Right atrium auricular region (tissue), 2 donors: Measurements from ENCODE around the gene FAM210A. TPM values are rescaled to one million over a fixed set of nuclear protein-coding genes. Genes with fewer than 3 reads are reported as not detected.
A peak's percentile ranks its signal among the peaks of the same experiment; 100 is the strongest.

Experiments
- DNase-seq: peaks from one replicate; pipeline ENCODE4 v3.0.0-alpha.2; 2019; ENCODE audit warnings: low spot score
- H3K27ac ChIP-seq, 2 donors: fragments of 200-600 bp; sonication (generic); 1 replicate in 1 of 2; 2 replicates in 1 of 2; pipeline ENCODE4 v1.5.1; 2016 to 2019
- H3K27me3 ChIP-seq, 2 donors: fragments of 200-600 bp; sonication (generic); one replicate each; pipeline versions ENCODE4 v1.5.1 to v1.6.0; 2017 to 2019
- H3K36me3 ChIP-seq: fragments of 200-600 bp; sonication (generic); one replicate; pipeline ENCODE4 v1.5.1; 2016
- H3K4me1 ChIP-seq, 2 donors: fragments of 200-600 bp; sonication (generic); one replicate each; pipeline versions ENCODE4 v1.5.1 to v1.6.0; 2017 to 2019
- H3K4me3 ChIP-seq, 2 donors: fragments of 200-600 bp; sonication (generic); 1 replicate in 1 of 2; 2 replicates in 1 of 2; pipeline ENCODE4 v1.5.1; 2017 to 2019; ENCODE audit warnings: mild to moderate bottlenecking in 1 of 2, moderate library complexity in 1 of 2
- H3K9me3 ChIP-seq, 2 donors: fragments of 200-600 bp; sonication (generic); one replicate each; pipeline ENCODE4 v1.5.1; 2019
- total RNA-seq, 2 donors: library from RNA; depleted of rRNA; stranded (reverse); fragments of >200 nt; gene quantifications; one replicate each; pipeline ENCODE4 v1.1.0, GENCODE V29; 2016
- TF ChIP-seq, protein P1 (sequence below), 2 donors: fragments of 200-600 bp; sonication (generic); IDR thresholded peaks; one replicate each; pipeline ENCODE4 v1.5.1; 2019; ENCODE audit warnings: antibody characterized with exemption in 2 of 2

Gene FAM210A
- total RNA-seq, 2 donors from 2014 or later, result 31.8 to 40.8 TPM

DNA sequence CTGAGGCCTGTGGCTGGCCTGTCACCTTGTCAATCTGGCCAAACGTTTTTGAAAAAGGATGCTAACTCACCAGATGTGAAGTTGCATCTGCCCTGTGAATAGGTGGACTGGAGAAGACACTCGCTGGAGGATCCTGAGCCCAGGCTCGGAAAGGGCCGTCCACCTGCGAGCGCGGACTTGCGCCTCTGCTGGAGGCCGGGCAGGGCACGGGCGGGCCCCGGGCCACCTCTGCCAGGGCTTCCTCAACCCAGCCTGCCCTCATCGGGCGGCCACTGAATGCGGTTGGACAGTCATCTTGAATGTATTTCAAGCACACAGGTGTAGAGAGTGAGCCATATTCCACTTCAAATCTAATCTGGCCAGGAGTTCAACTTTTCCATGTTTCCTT, 83.9 kb downstream of the FAM210A start:
- Histone ChIP-seq H3K36me3 (peaks cover 11% of the 10 kb centered on the region), H3K27ac (peak overlapping the region; percentile 37 to 76), H3K27me3 (no peaks in the 10 kb centered on the region), H3K9me3 (no peaks in the 10 kb centered on the region), H3K4me3 (peak overlapping the region in 1 of 2 donors; percentile 49), H3K4me1 (peaks cover 0 to 42% of the 10 kb centered on the region in 2 donors)
- no peak for DNase-seq
- TF ChIP-seq, protein P1, sequence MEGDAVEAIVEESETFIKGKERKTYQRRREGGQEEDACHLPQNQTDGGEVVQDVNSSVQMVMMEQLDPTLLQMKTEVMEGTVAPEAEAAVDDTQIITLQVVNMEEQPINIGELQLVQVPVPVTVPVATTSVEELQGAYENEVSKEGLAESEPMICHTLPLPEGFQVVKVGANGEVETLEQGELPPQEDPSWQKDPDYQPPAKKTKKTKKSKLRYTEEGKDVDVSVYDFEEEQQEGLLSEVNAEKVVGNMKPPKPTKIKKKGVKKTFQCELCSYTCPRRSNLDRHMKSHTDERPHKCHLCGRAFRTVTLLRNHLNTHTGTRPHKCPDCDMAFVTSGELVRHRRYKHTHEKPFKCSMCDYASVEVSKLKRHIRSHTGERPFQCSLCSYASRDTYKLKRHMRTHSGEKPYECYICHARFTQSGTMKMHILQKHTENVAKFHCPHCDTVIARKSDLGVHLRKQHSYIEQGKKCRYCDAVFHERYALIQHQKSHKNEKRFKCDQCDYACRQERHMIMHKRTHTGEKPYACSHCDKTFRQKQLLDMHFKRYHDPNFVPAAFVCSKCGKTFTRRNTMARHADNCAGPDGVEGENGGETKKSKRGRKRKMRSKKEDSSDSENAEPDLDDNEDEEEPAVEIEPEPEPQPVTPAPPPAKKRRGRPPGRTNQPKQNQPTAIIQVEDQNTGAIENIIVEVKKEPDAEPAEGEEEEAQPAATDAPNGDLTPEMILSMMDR (IDR thresholded peaks at IDR 0.05), result no peak

DNA sequence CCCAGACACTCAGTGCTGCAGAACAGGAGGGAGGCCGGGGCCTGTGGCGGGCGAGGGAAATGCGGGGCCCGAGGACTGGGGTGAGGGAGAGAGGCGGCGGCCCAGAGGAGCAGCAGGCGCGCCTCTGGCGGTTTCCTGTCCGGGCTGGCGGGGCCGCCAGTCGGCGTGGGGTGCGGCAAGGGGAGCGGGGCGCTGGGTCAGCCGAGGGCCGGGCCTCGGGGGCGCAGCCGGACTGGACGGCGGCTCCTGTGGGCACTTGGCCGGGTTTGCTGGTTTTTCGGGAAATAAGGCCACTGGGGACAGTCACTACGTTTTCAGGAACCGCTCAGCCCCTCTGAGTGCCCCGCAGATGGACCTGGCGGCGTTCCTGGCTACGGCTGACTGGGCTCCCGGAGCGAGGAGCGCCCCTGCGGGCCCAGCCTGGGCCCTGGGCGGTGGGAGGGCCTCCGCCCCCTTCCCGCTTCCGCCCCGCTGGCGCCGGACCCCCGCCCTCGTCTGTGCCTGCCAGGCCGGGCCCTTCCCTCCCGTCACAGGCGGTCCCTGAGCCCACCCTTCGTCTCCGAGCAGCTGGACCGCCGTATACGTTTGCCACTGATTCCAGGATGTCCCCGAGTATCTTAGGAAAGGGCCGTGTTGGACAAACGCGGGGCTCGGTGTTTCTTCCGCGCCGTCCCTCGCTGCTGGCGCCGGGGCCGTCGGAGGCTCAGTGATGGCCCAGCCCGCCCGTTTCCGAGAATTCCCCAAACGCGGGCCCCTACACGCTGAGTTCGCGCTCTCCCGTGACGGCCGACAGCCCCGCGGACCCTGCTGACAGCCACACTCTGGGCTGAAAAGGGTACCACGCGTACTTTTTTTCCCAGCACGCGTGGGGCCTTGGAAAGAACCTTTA, 84.6 kb downstream of the FAM210A start:
- peaks cover 0 to 42% of the 10 kb centered on the region in 2 donors for H3K4me1 ChIP-seq
- H3K9me3 ChIP-seq, result no peaks in the 10 kb centered on the region
- no peak for DNase-seq
- peak overlapping the region; percentile 37 to 76 for H3K27ac ChIP-seq
- peaks cover 11% of the 10 kb centered on the region for H3K36me3 ChIP-seq
- H3K4me3 ChIP-seq, result peak overlapping the region; percentile 10 to 49
- TF ChIP-seq, protein P1 (IDR thresholded peaks at IDR 0.05), result no peak
- H3K27me3 ChIP-seq, result no peaks in the 10 kb centered on the region

DNA sequence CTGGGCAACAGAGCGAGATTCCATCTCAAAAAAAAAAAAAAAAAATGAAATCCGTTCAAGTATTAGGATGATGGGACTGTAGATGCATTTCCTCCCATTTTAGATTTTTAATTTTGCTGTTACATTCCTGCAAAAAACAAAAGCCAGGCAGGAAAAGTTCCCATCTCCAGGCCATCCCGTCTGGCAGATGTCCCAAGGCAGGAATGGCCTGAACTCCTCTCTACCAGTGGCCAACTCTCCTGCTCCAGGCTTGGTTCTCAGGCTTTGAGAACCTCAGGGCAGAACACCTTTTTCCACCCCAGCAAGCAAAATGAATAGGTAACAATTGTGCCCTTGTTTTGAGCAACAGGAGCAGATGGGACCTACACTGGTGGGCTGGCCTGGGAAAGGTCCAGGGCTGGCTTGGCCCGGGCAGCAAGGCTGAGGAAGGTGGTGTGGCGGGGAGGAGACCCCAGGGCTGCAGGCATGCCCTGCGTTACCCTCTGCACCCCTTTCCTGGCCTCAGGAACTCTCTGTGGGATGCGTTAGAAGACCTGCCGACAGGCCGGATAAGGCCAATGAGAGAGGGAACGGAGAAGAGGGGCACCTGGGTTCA, 86.0 kb downstream of the FAM210A start:
- no peak overlapping the region for H3K4me3 ChIP-seq
- no peaks in the 10 kb centered on the region for H3K27me3 ChIP-seq
- peak overlapping the region; percentile 37 to 76 for H3K27ac ChIP-seq
- DNase-seq, result no peak
- H3K36me3 ChIP-seq, result peaks cover 6% of the 10 kb centered on the region
- H3K4me1 ChIP-seq, result peaks cover 0 to 45% of the 10 kb centered on the region in 2 donors
- H3K9me3 ChIP-seq, result no peaks in the 10 kb centered on the region
- TF ChIP-seq, protein P1 (IDR thresholded peaks at IDR 0.05), result no peak

DNA sequence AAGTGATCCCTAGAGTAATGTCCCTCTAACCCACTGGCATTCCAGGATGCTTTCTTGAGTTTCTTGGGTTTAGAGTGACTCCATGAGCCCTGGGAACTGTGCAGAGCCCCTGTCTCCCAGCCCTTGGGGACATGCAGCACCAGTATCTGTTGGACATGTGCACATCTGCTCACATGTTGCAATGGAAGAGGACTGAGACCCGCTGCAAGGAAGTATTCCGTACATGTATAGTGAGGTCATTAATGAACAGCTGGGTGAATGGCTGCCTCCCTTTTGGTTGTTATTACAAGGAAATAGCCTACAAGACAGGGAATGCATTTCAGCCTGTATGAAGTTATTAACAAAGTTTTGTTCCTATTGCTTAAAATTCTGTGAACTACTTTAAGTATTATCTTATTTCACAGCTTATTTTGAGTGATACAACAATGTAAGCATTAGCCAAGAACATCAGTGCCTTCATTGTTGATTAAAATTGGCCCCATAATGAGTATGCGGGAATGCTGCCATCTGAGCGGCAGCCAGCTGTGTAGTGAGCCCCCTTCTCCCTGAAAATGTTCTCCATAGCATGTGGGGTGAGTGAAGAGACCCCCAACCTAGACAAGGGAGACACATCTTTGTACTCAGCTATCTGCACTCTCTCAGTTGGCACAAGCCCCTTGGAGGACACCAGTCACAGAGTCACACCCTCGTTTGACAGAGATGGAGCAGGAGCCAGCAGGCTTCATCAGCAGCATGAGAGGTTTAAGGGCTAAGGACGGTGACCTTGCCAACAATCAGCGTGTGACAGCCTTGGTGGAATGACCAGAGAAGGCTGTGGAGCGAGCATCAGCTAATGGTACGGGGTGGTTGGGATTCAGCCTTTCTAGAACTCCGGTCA, 87.4 kb downstream of the FAM210A start:
- no peaks in the 10 kb centered on the region for H3K27me3 ChIP-seq
- DNase-seq, result no peak
- H3K36me3 ChIP-seq, result no peaks in the 10 kb centered on the region
- H3K4me1 ChIP-seq, result peaks cover 0 to 52% of the 10 kb centered on the region in 2 donors
- TF ChIP-seq, protein P1 (IDR thresholded peaks at IDR 0.05), result no peak
- no peaks in the 10 kb centered on the region for H3K9me3 ChIP-seq
- no peak overlapping the region for H3K4me3 ChIP-seq
- peak overlapping the region; percentile 19 to 55 for H3K27ac ChIP-seq

DNA sequence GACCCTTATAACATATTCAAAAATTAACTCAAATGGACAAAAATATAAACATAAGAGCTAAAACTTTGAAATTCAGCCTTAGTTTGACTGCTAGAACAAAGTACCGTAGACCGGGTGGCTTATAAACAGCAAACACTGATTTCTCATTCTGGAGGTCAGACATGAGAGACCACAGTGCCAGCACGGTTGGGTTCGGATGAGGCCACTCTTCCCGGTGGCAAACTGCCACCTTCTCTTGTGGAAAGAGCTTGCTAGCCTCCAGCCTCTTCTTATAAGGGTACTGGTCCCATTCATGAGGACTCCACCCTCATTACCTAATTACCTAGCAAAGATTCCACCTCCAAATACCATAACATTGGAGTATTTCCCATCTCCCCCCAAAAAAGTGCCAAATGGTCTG, 91.3 kb downstream of the FAM210A start:
- TF ChIP-seq, protein P1 (IDR thresholded peaks at IDR 0.05), result no peak
- Histone ChIP-seq H3K27ac (peak overlapping the region in 1 of 2 donors; percentile 14), H3K4me1 (peaks cover 0 to 28% of the 10 kb centered on the region in 2 donors), H3K4me3 (no peak overlapping the region), H3K9me3 (no peaks in the 10 kb centered on the region), H3K36me3 (no peaks in the 10 kb centered on the region), H3K27me3 (no peaks in the 10 kb centered on the region)
- DNase-seq, result no peak
